GM18520 (cell line): ENCODE results near the gene ACAT2.
"Not testable (repeated sequence)": the region's sequence is repeated elsewhere in the genome, so short reads cannot be mapped to it uniquely, and the experiment has no call there.

Experiments
- ATAC-seq: cut with Tn5 transposase; IDR thresholded peaks from one replicate; pipeline ENCODE4 v1.9.1; 2021; ENCODE audit not compliant: unreplicated experiment

The ACAT2 gene

DNA sequence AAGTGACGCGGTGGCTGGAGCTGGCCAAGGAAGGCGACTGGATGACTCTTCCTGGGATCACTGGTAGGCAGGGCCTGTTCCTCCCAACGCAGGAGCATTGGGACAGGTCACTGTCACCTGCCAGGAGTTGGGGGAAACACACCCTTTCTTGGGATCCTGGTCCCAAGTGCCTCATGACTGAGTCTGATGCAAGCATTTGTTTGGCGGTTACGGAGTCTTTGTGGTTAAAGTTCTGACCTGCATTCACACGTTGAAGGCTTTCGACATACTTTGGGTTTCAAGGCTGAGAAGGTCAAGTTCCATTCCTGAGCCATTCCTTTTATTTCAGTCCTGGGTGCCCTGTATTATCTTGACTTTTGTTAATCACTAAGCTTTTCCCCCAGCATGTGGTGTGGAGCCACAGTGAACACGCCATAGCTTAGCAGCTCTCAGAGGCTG lies 44.2 kb downstream of the ACAT2 start:
- no peak for ATAC-seq

DNA sequence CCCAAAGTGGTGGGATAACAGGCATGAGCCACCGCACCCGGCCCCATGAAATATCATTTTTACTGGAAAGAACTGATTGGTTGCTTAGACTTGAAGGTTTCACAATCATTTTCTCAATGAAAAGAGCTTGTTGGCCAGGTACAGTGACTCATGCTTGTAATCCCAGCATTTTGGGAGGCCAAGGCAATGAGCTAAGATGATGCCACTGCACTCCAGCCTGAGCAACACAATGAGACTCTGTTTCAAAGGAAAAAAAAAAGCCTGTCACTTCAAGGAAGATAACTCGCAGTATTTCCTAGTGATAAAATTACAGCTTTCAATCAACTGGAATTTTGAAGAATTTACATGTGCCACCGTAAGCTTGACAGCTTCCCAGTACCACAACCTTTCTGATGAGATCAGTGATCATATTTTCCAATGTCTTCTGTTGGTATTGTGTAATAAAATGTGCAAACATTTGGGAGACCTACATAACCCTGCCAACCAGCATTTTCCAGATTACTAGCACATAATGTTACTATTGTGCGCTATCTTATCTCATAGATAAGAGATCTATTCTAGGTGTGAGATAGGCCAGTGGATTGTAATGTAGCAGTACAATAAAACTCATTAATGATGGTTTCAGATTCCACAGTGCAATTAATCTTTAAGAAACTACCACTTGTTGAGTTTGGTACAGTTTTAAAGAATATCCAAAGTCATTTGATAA lies 45.5 kb downstream of the ACAT2 start:
- ATAC-seq = no peak

DNA sequence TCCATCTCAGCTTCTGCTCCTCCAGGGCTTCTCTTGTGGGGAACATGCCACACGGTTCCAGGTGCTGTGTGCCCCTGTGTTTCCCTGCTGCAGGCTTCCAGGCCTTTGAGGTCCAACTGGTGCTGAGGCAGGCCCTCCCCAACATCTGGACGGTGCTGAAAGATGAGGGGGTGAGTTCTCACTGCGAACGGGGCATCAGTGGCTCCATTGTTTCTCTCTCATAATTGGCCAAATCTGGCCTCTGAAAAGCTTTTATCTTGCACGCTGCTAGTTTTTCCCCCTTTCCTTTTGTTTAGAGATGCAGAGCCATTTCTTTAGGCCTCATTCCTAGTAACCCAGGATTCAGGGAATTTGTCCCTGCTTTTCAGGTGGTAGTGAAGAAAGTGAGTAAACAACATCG lies 46.8 kb downstream of the ACAT2 start:
- no peak for ATAC-seq

DNA sequence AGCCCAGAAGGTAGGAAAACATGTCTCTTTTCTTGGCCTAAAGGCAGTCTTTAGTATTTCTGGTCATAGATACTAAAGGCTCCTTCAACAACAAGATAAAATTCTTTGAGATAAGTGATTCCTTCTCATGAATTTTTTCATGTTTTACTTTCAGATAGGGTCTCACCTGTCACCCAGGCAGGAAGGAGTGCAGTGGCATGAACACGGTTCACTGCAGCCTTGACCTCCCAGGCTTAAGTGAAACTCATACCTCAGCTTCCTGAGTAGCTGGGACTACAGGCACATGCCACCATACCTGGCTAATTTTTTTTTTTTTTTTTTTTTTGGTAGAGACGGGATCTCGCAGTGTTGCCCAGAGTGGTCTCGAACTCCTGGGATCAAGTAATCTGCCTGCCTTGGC lies 47.3 kb downstream of the ACAT2 start:
- no peak for ATAC-seq

DNA sequence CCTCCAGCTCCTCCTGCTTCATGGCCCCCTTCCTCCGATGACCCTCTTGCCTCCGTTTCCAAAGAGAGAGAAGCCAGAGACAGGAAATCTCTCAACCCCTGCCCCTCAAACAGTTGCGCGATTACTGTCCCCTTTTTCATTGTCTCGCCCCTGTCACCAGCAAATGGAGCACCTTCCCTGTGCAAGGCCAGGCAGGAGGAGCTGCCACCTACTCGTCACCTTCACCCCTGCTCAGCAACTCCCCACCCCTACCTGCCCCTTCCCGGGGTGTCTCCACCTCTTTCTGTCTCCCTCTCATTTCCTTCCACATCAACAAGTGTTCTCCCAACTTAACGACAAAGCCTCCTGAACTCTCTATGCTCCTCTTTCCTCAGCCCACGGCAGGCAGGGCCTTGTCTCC lies 51.9 kb downstream of the ACAT2 start:
- ATAC-seq = no peak

DNA sequence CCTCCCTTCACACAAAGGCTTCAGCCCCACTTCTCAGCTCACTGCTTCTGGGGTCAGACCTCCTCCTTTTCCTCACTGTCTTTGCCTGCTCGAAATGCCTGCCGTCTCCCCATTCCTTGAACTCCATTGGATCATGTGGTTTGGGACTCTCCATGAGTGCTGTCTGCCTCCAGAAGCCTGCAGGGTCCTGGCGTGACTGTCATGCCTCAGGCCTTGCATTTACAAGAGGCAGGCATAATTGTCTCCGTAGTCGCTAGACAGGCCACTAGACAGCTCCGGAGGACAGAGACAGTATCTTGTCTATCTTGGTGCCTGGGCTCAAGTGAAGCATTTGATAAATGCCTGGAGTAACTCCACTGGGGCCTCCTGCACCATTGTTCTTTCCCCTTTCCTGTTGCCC lies 53.6 kb downstream of the ACAT2 start:
- no peak for ATAC-seq

DNA sequence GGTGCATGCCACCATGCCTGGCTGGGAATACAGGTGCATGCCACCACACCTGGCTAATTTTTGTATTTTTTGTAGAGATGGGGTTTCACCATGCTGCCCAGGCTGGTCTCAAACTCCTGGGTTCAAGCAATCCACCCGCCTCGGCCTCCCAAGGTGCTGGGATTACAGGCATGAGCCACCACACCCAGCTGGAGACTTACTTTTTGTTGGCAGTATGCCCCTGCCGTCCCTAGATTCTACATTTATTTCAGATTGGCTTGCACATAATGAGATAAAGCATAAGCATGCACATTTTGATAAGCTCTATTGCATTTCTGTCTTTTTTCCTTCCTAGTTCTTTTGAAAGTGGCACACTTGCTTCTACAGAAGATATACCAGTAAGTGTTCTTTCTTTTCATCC lies 54.9 kb downstream of the ACAT2 start:
- not testable (repeated sequence) for ATAC-seq

DNA sequence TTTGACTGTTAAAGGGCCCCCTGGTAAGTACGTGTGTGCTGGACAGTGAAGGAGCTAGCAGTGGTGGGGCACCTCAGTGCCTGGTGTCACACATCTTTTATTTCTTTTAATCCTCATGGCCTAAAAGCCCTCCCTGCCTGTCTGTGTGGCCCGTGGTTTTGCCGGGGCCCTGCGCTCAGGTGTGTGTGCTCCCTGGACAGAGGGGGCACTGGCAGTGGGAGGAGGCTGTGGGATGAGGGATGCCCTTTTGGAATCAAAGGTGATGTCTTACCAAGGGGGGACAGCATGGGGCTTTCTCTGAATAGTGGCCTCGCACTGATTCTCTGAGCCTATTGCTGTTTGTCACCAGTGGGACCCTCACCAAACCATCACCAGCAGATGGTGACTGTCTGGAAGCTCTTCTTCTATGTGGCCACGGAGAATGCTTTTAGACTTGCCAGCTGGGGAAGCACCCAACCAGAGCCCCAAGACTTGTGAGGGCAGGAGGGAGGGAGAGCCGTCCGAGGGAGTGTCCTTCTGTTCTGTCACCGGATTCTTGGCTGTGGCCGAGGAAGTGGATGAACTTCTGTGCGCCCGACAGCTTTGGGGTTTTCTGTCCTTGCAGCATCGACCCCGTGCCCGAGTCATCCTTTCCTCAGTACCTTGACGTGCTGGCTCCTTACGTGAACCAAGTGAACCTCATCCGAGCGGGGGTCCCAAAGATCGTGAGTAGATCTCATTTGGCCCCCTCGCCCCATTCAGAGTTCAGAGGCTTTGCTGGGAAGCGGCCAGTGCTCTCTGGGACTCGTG lies 56.3 kb downstream of the ACAT2 start:
- no peak for ATAC-seq

DNA sequence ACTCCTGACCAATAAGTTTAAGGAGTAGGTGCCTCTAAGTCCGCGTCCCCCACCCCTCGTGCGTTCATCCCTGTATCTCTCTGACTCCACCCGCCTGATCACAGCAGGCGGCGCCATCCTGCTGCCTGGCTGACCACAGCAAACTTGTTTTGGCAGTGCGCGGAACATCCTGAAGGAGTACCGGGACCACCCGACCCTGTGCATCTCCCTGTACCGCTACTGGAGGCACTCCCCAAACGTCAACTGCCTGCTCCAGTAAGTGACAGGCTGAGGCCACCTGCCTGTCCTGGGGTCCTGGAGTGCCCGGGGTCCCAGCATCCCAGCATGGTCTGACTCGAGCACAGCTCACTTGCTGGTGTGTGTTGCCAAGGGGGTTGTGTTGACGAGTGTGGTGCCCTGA lies 57.3 kb downstream of the ACAT2 start:
- ATAC-seq = no peak

DNA sequence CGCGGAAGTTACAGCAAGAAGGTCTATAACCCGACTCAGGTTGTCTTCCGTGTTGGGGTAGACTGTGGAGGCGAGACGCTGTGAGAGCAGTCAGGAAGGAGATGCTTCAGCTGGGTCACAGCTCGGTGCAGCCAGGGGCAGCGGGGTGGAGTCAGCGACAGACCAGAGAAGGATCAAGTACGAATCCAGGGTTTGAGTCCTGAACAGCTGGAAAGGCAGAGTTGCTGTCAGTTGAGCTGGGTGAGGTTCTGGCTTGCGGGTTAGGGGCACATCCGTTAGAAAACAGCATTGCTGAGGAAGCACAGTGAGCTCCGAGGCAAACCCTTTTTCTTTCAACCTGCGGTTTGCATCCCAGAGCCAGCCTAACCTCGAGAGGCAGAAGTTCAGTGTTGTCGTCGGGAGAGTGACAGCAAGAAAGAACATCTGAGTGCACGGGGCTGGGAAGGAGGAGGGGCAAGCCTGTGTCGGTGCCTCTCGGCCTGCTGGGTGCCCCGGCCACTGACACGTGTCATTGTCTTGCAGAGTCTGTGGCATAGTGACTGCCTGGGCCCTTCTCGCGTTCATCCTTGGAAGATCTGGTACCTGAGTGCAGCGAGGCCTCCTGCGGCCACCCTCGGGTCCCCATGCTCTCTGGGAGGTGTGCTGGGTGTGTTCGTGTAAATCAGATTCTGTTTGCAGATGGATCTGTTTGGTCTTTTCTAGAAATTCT lies 58.2 kb downstream of the ACAT2 start:
- no peak for ATAC-seq

DNA sequence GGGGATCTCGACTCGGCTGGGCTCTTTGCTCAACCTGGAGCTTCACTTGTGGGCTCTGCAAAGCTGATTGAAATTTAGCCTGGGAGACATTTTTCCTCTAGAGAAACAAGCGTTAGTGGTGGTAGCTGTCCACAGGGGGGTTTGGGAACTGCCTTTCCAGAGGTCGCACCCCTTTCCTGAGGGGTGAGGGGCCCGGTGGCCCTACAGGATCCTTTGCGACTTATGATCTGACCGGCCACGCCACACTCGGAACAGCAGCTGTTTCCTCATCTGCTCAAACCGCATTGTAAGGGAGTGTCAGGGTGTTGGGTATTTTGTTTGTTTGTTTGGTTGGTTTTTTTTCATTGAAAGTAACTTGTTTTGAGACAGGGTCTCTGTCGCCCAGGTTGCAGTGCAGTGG lies 59.3 kb downstream of the ACAT2 start:
- ATAC-seq = no peak

DNA sequence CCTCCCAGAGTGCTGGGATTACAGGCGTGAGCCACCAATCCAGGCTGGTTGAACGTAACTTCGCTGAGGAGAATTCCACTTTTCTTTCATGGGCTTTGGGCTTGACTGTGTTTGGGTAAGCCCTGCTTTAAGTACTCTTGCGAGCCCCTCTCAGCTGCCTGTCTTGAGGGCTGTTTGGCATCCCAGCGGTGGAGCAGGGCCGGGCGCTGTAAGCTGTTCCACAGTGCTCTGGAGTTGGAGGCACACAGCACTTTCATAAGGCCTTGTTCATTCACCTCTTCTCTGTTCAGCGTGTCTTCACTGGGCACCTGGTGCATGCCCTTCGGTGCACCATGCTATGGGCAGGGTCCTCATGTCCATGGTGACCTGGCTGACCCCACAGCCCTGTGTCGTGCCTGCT lies 59.9 kb downstream of the ACAT2 start:
- no peak for ATAC-seq

DNA sequence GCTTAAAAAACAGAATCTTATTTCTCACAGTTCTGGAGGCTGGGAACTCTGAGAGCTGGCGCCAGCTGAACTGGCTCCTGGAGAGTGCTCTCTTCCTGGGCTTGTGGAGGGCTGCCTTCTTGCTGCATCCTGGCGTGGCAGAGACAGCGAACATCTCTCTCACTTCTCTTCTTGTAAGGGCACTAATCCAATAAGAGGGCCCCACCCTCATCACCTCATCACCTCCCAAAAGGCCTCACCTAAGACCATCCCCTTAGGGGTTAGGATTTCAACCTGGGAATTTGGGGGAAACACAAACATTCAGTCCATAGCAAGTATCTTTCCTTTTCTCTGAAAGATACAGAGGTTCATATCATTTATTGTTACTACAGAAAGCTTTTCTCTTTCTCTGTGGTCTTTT lies 62.1 kb downstream of the ACAT2 start:
- no peak for ATAC-seq

DNA sequence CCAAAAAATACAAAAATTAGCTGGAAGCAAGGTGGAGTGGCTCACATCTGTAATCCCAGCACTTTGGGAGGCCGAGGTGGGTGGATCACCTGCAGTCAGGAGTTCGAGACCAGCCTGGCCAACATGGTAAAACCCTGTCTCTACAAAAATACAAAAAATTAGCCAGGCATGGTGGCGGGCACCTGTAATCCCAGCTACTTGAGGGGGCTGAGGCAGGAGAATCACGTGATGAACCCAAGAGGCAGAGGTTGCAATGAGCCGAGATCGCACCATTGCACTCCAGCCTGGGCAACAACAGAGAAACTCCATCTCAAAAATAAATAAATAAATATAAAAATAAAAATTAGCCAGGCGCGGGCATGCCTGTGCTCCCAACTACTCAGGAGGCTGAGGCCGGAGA lies 62.8 kb downstream of the ACAT2 start:
- ATAC-seq = not testable (repeated sequence)

DNA sequence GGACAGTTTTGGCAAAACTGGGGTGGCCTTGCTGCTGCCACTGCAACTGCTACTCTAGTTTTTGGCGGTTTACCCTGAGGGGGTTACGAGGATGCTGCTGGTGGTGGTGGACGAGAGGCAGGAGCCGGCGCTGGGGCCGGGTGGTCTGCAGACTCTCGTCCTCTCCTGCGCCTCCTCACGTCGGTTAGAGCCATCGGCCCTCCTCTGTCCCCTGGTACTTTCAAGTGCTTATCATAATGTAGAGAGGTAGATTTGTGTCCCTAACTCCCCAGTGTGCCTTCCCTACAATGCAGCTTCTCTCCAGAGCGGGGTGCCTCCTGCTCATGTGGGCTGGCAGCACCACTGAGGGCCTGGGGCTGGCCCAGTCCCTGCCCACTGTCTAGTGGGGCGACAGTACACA lies 64.2 kb downstream of the ACAT2 start:
- ATAC-seq = no peak

DNA sequence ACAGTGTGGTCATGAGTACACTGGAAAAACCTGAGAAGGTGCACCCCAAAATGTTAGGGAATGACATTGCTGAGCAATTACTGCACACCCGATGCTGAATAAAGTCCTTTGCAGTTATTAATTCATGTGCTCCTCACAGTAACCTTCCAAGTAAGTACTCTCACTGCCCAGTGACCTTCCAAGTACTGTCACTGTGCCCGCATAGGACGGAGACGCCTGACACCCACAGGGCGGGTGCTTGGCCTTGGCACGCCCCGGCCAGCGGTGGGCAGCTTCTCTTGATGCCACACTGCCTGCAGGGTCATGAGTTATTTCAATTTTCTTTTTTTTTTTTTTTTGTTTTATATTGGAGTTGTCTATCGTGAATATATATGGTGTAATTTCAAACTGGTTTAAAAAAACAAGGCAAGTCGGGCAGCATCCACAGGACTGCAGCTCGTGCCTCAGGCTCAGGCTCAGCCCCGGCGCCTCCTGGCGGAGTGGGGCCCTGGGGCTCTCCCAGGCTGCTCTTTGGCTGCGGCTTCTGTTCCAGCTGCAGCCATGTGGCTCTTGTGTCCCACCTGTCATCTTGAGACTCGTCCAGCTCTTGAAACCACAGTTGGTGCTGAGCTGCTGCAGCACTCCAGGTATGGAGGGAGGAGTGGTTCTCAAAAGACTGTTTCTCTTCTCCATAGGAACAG lies 65.3 kb downstream of the ACAT2 start:
- ATAC-seq = no peak

DNA sequence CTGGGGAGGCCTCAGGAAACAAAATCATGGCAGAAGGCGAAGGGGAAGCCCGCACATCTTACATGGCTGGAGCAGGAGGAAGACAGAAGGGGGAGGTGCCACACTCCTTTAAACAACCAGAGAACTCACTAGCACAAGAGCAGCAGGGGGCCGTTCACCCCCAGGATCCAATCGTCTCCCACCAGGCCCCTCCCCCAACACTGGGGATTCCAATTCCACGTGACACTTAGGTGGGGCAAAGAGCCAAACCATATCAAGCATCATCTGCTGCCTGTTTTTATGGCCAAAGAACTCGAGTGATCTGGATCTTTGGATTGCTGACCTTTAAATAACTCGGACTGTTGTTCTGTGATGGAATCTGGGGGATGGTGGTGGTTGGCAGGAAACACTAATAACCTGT lies 66.2 kb downstream of the ACAT2 start:
- no peak for ATAC-seq
